HEK293 (cell line): ENCODE measurements around the gene HOXA4.

Experiments used
- ATF2 ChIP-seq: fragments of 450-650 bp; formaldehyde crosslinking; IDR thresholded peaks from 2 replicates; pipeline ENCODE4 v1.5.1; 2016; ENCODE audit warnings: missing biosample characterization, missing genetic modification characterization, low read depth
- BCL6B ChIP-seq: fragments of 450-650 bp; formaldehyde crosslinking; IDR thresholded peaks from 2 replicates; pipeline ENCODE4 v1.5.1; 2017; ENCODE audit warnings: missing biosample characterization, missing genetic modification characterization
- IKZF3 ChIP-seq: fragments of 450-650 bp; IDR thresholded peaks from 2 replicates; pipeline ENCODE4 v1.5.0; 2018; ENCODE audit warnings: missing biosample characterization, mild to moderate bottlenecking, missing genetic modification characterization, moderate library complexity
- PATZ1 ChIP-seq: fragments of 450-650 bp; formaldehyde crosslinking; IDR thresholded peaks from 2 replicates; pipeline ENCODE4 v1.5.1; 2016; ENCODE audit warnings: missing biosample characterization, missing genetic modification characterization
- PRDM2 ChIP-seq: fragments of 450-650 bp; formaldehyde crosslinking; IDR thresholded peaks from 2 replicates; pipeline ENCODE4 v1.5.1; 2016; ENCODE audit warnings: missing biosample characterization, missing genetic modification characterization, borderline replicate concordance
- PRDM6 ChIP-seq: fragments of 450-650 bp; formaldehyde crosslinking; IDR thresholded peaks from 2 replicates; pipeline ENCODE4 v1.5.1; 2017; ENCODE audit warnings: missing biosample characterization, missing genetic modification characterization
- SCRT1 ChIP-seq: fragments of 450-650 bp; formaldehyde crosslinking; IDR thresholded peaks from 2 replicates; pipeline ENCODE4 v1.5.1; 2016; ENCODE audit warnings: missing biosample characterization, missing genetic modification characterization, borderline replicate concordance
- SCRT2 ChIP-seq: fragments of 450-650 bp; formaldehyde crosslinking; IDR thresholded peaks from 2 replicates; pipeline ENCODE4 v1.5.1; 2016; ENCODE audit warnings: missing biosample characterization, missing genetic modification characterization
- ZBTB26 ChIP-seq: fragments of 450-650 bp; formaldehyde crosslinking; optimal IDR thresholded peaks from 2 replicates; pipeline ENCODE3; 2016; ENCODE audit warnings: missing biosample characterization, mild to moderate bottlenecking, missing genetic modification characterization
- ZNF132 ChIP-seq: fragments of 450-650 bp; formaldehyde crosslinking; IDR thresholded peaks from 2 replicates; pipeline ENCODE4 v1.5.1; 2017; ENCODE audit warnings: missing biosample characterization, missing genetic modification characterization, borderline replicate concordance
- ZNF202 ChIP-seq: fragments of 450-650 bp; formaldehyde crosslinking; IDR thresholded peaks from 2 replicates; pipeline ENCODE4 v1.5.1; 2016; ENCODE audit warnings: missing biosample characterization, missing genetic modification characterization, borderline replicate concordance
- ZNF366 ChIP-seq: fragments of 450-650 bp; formaldehyde crosslinking; conservative IDR thresholded peaks from 2 replicates; pipeline ENCODE4 v1.5.1; 2016; ENCODE audit warnings: missing biosample characterization, missing genetic modification characterization
- ZNF488 ChIP-seq: fragments of 450-650 bp; formaldehyde crosslinking; IDR thresholded peaks from 2 replicates; pipeline ENCODE4 v1.5.1; 2016; ENCODE audit warnings: missing biosample characterization, missing genetic modification characterization
- ZNF513 ChIP-seq: fragments of 450-650 bp; IDR thresholded peaks from 2 replicates; pipeline ENCODE4 v1.5.1; 2018; ENCODE audit warnings: missing biosample characterization, missing genetic modification characterization
- ZNF560 ChIP-seq: fragments of 450-650 bp; formaldehyde crosslinking; IDR thresholded peaks from 2 replicates; pipeline ENCODE4 v1.5.1; 2017; ENCODE audit warnings: missing biosample characterization, missing genetic modification characterization, borderline replicate concordance
- ZNF639 ChIP-seq: fragments of 450-650 bp; formaldehyde crosslinking; IDR thresholded peaks from 2 replicates; pipeline ENCODE4 v1.5.1; 2016; ENCODE audit warnings: missing biosample characterization, missing genetic modification characterization
- ZNF658 ChIP-seq: fragments of 450-650 bp; formaldehyde crosslinking; IDR thresholded peaks from 2 replicates; pipeline ENCODE4; 2016; ENCODE audit warnings: missing biosample characterization, missing genetic modification characterization
- ZNF768 ChIP-seq: fragments of 450-650 bp; formaldehyde crosslinking; IDR thresholded peaks from 2 replicates; pipeline ENCODE4 v1.5.1; 2018; ENCODE audit warnings: missing biosample characterization, mild to moderate bottlenecking, missing genetic modification characterization
- ZNF791 ChIP-seq: fragments of 450-650 bp; formaldehyde crosslinking; IDR thresholded peaks from 2 replicates; pipeline ENCODE4 v1.5.1; 2016; ENCODE audit warnings: missing biosample characterization, missing genetic modification characterization

HOXA4 gene

GRCh38 chr7:27098578-27099451 lies 31.7 kb downstream of the HOXA4 start (continued):
- TF ChIP-seq PATZ1 (tag by site-specific recombination): peak; percentile 36; the same call in 1 of the 2 replicates
- TF ChIP-seq PRDM2 (tag by site-specific recombination): no peak
- TF ChIP-seq ZNF513 (tag by site-specific recombination): no peak
- TF ChIP-seq ZNF366 (tag by site-specific recombination): peak; percentile 88
- TF ChIP-seq SCRT2 (tag by site-specific recombination): peak; percentile 98
- TF ChIP-seq ZNF560: no peak
- no peak for TF ChIP-seq ZNF132
- no peak for TF ChIP-seq ZNF202 (tag by site-specific recombination)
- no peak for TF ChIP-seq ZNF658 (tag by site-specific recombination)
- peak; percentile 29 for TF ChIP-seq ZBTB26 (tag by site-specific recombination)
- peak; percentile 72; the same call in 1 of the 2 replicates for TF ChIP-seq ZNF488 (tag by site-specific recombination)
- peak; percentile 71; the same call in 1 of the 2 replicates for TF ChIP-seq ZNF639
- TF ChIP-seq ZNF791 (tag by site-specific recombination): no peak
- peak; percentile 84 for TF ChIP-seq IKZF3 (tag by site-specific recombination)
- no peak for TF ChIP-seq ZNF768 (tag by site-specific recombination)
- TF ChIP-seq ATF2 (tag by site-specific recombination): no peak
- peak; percentile 89 for TF ChIP-seq PRDM6 (tag by site-specific recombination)
- TF ChIP-seq SCRT1: peak; percentile 82
- peak; percentile 99 for TF ChIP-seq BCL6B (tag by site-specific recombination)
